GM19035 (cell line): ENCODE data around the gene ARHGEF12.
"Not testable (repeated sequence)": the region's sequence is repeated elsewhere in the genome, so short reads cannot be mapped to it uniquely, and the experiment has no call there.

Source experiments
- ATAC-seq: cut with Tn5 transposase; IDR thresholded peaks from one replicate; pipeline ENCODE4 v1.9.1; 2021; ENCODE audit not compliant: unreplicated experiment

ARHGEF12 gene

GRCh38 chr11:120473503-120473902, 137.3 kb downstream of the ARHGEF12 start:
- ATAC-seq = no peak

GRCh38 chr11:120482149-120482548, 145.9 kb downstream of the ARHGEF12 start:
- ATAC-seq = no peak

DNA sequence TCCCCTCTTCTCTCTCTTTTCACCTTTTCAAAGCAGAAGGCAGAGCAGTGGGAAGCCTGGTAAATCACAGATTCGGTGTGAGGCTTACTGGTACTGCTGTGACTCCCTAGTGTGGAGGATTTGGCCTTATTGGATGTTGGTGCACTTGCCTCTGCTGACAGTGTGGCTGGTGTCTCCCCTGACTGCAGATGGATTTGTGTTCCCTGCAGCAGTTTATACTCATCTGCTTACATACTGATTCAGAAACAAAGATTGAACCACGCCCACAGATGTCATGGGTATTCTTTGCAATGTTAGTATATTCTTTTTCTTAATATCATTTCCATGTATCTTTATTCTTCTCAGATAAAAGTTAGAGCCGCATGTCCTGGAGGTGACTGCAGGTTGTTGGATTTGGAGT, 148.5 kb downstream of the ARHGEF12 start:
- ATAC-seq = no peak

DNA sequence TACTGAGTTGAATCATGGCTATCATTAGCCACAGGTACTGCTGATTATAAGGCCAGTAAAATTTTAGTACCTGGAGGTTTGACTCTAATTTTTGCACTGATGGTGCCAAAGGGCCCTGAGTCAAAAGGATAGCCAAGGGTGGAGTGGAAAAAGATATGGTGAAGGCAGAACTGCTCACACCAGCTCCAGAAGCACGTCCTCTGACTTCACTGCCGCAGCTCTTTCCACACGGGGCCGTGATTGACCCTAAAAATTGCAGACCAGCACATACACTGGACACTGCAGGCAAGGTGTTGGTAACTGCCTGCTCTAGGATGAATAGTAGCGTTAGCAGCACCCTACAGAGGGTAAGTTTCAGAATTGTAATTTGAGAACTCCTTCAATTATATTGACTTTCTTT, 149.9 kb downstream of the ARHGEF12 start:
- no peak for ATAC-seq

- ATAC-seq = no peak
Observed at GRCh38 chr11:120489799-120490198, 153.6 kb downstream of the ARHGEF12 start.

DNA sequence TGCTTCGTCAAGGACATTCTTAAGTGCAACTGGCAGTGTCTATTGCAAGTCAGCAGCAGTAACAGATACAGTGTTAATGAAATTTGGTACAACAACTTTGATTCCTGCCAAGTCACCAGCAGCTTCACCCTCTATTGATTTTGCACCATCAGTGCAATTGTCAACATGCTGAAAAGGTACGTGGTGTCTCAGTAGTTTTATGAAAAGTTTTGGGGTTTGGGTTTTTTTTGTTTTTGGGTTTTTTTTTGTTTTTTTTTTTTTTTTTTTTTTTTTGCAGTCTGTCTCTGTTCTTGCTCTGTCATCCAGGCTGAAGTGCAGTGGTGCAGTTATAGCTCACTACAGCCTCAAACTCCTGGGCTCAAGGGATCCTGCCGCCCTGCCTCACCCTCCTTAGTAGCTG, 156.3 kb downstream of the ARHGEF12 start:
- ATAC-seq = no peak

- no peak for ATAC-seq
Observed at GRCh38 chr11:120494595-120494994, 158.4 kb downstream of the ARHGEF12 start.

DNA sequence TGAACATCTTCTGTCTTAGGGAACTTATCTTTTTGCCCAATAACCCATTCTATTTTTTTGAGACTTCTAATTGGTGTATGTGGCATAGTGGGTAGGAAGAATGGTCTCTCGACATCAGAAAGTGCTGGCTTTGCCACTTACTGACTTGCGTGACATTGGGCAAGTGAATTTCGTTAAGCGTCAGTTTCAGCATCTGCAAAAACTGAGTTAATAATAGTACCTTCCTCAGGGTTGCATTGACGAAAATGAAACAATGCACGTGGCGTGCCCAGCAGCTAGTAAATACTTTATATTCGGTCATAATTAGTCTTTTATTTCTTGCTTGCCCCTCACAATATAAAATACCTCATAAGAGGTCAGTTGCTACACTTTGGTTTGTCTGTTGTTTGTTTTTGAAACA, 162.9 kb downstream of the ARHGEF12 start:
- no peak for ATAC-seq

DNA sequence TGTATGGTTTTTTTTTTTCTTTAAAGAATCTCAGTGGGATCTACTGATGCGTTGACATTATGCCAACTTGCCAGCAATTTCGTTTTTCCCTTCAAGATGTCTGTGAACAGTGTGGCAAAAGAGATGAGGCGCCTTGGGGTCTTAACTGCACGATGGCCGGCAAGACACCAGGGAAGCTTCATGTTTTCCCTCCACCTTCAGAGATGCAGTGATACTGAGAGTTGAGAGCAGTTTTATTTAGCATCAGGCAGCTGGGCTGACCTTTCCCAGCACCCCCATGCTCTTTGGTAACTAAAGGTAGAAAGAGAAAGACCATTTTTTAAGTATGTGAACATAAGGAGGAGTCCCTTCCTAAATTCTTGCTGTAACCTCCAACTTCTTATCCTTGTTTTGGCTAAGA, 163.6 kb downstream of the ARHGEF12 start:
- no peak for ATAC-seq

GRCh38 chr11:120500414-120501071, 164.3 kb downstream of the ARHGEF12 start:
- no peak for ATAC-seq

- no peak for ATAC-seq
Observed at GRCh38 chr11:120501440-120501839, 165.2 kb downstream of the ARHGEF12 start.

DNA sequence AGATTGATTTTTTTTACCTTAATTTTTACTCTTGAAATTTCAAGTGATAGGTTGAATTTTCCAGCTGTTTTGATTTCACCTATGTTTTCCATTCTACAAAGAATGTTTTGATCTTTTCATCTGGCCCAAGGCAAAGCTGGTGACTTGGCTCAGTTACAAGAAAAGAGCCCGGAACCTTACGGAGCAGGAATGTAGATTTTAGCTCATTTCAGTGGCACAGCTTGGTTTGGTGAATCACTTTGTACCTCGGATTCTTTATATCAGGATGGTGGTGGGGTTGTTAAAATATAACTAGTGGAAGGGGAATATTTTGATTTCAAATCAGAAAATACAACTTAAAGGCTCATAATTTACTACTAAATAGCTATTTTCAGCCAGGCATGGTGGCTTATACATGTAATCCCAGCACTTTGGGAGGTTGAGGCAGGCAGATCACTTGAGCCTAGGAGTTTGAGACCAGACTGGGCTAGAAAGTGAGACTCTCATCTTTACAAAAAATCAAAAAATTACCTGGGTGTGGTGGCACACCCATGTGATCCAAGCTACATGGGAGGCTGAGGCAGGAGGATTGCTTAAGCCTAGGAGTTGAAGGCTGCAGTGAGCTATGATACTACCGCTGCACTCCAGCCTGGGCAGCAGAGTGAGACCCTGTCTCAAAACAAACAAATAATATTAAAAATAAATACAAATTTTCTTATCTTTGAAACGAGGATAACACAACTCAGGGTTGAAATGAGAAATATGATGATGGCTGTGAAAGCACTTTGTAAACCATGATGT, 166.0 kb downstream of the ARHGEF12 start:
- ATAC-seq = no peak

GRCh38 chr11:120503529-120503928, 167.3 kb downstream of the ARHGEF12 start:
- not testable (repeated sequence) for ATAC-seq

- no peak for ATAC-seq
Observed at GRCh38 chr11:120505801-120506425, 169.7 kb downstream of the ARHGEF12 start.

DNA sequence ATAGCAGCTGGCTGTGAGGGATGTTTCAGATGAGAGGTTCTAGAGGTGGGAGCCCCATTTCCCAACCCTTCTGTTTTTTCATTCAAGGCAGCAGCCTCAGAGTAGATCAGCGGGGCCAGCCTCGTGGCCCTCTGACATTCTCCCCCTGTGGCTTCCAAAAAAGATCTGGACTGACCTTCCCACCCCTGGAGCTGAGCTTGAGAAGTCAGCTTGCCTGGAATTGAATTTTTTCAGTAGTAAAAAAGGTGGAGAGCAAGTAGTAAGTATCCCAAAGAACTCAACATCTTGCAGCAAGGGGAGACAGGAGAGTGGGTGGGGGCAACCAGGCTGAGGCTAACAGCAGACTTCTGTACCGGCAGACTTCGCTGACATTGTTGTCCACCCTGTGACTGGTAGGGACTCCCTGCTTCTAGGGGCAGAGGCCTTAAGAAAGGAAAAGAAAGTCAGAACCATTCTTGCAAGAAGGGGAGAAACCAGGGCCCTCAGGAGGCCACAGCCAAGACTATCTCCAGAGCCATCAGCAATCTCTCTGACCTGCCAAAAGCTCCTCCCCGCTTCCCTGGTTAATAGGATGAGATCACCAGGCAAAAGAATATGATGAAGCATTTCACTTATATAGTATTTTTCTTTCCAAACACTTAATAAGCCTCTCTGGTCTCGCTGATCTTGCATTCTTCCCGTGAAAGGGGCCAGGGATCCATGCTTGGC, 173.3 kb downstream of the ARHGEF12 start:
- ATAC-seq = no peak

DNA sequence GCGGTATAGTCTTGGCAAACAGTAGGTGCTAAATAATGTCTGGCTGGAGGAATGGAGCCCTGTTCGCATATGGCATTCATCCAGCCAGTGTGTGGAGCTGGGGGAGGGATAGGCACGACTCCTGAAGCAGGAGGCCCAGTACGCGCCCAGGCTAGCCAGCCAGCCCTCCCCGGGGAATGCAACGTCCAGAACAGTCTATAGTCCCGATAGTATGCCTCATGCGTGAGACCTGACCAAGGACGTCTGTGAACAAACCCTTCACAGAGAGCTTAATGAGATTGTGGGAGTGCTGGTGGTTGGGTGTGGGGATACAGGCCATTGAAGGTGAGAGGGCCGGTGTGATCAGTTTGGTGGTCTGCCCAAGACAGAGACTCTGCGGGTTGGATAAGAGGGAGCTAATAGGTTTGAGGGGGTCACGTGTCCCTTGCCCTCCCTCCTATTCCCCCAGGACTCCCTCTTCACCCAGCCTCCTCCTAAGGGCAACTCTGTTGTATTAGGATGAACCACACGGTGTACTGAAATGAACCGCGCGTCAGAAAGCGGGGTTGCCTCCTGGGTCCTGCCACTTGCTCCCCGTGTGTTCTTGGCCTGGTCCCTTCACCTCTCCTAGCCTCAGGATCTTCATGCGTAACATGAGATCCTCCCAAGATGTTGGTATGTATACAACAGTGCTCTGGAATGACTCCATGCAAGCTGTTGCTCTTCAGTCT, 174.3 kb downstream of the ARHGEF12 start:
- no peak for ATAC-seq

GRCh38 chr11:120511116-120511819, 175.1 kb downstream of the ARHGEF12 start, which contains the start of gene GRIK4:
GRIK4 (plus strand) TSS chr11:120511748; CDS start chr11:120660319, 148,571 bp downstream.
- ATAC-seq = peak; percentile 95

- no peak for ATAC-seq
Observed at GRCh38 chr11:120511820-120512738, 175.9 kb downstream of the ARHGEF12 start.
